ENCODE data around the gene ITGAD. TPM values are rescaled to one million over a fixed set of nuclear protein-coding genes. Genes with fewer than 3 reads are reported as not detected.
A peak's percentile ranks its signal among the peaks of the same experiment; 100 is the strongest.

Gene ITGAD
- total and polyA plus RNA-seq, 2 of the 13 experiments (the other 11 are each of a cell fraction or from before 2014, with no cell fraction given), result not detected

DNA sequence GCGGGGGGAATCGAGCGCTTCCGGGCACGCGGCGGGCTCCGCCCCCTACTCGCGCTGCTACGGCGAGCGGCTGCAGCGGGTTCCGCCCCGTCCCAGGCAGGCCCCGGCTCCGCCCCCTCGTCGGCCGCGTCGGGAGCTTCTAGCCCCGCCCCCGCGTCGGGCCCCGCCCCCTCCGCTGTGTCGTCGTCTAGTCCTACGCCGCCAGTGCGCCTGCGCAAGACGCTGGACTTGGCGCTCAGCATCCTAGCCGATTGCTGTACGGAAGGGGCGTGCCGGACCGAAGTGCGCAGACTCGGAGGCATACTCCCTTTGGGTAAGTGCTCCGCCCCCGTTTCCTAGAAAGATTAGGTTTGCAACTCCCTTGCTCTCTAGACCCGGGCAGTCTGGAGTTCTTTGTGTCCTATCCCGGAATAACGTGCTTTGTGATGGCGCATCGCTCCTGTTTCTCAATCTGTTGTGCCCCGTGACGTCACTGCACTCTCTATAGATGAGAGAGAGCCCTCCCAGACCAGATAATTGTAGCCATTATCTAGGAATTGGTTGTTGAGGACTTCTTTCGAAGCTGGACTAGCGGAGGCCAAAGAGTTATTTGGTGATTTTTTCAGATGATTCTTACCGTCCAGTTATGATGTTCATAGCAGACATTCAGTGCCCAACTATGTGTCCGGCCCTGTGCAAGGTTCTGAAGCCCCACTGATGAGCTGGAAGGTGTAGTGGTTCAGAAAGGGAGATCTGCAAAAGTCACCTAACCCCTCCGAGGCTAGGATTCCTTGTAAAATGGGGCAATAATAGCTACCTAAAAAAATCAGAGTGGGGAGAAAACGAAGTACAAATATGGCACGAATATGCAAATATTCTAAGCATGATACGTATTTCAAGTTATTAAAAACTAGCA lies 66.8 kb downstream of the ITGAD start (continued):
- TF ChIP-seq RERE (CRISPR knock-in tag; IDR thresholded peaks at IDR 0.05; ENCODE audit: low read depth) (no peak), CAMTA2 (CRISPR knock-in tag; IDR thresholded peaks at IDR 0.05; ENCODE audit: borderline replicate concordance) (no peak), ZNF724P (CRISPR knock-in tag; IDR thresholded peaks at IDR 0.05; ENCODE audit: borderline replicate concordance) (0 out of 2 replicates have a peak, but pooled peaks have one; percentile 15), IRX3 (CRISPR knock-in tag; IDR thresholded peaks at IDR 0.05; ENCODE audit: borderline replicate concordance, low read depth) (no peak), SRSF4 (IDR thresholded peaks at IDR 0.05; ENCODE audit: low read depth, low read length, poor library complexity, severe bottlenecking) (no peak), ZNF331 (CRISPR knock-in tag; IDR thresholded peaks at IDR 0.05) (no peak; the same call in 1 of the 2 replicates), PITX1 (CRISPR knock-in tag; IDR thresholded peaks at IDR 0.05) (no peak), MIER2 (CRISPR knock-in tag; IDR thresholded peaks at IDR 0.05) (no peak), DMAP1 (CRISPR knock-in tag; IDR thresholded peaks at IDR 0.05) (no peak), SIX4 (CRISPR knock-in tag; IDR thresholded peaks at IDR 0.05) (no peak), ELF1 (CRISPR knock-in tag; IDR thresholded peaks at IDR 0.05) (no peak)
- TF ChIP-seq, protein P1, sequence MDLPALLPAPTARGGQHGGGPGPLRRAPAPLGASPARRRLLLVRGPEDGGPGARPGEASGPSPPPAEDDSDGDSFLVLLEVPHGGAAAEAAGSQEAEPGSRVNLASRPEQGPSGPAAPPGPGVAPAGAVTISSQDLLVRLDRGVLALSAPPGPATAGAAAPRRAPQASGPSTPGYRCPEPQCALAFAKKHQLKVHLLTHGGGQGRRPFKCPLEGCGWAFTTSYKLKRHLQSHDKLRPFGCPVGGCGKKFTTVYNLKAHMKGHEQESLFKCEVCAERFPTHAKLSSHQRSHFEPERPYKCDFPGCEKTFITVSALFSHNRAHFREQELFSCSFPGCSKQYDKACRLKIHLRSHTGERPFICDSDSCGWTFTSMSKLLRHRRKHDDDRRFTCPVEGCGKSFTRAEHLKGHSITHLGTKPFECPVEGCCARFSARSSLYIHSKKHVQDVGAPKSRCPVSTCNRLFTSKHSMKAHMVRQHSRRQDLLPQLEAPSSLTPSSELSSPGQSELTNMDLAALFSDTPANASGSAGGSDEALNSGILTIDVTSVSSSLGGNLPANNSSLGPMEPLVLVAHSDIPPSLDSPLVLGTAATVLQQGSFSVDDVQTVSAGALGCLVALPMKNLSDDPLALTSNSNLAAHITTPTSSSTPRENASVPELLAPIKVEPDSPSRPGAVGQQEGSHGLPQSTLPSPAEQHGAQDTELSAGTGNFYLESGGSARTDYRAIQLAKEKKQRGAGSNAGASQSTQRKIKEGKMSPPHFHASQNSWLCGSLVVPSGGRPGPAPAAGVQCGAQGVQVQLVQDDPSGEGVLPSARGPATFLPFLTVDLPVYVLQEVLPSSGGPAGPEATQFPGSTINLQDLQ (CRISPR knock-in tag; IDR thresholded peaks at IDR 0.05), result no peak
- TF ChIP-seq, protein P2, sequence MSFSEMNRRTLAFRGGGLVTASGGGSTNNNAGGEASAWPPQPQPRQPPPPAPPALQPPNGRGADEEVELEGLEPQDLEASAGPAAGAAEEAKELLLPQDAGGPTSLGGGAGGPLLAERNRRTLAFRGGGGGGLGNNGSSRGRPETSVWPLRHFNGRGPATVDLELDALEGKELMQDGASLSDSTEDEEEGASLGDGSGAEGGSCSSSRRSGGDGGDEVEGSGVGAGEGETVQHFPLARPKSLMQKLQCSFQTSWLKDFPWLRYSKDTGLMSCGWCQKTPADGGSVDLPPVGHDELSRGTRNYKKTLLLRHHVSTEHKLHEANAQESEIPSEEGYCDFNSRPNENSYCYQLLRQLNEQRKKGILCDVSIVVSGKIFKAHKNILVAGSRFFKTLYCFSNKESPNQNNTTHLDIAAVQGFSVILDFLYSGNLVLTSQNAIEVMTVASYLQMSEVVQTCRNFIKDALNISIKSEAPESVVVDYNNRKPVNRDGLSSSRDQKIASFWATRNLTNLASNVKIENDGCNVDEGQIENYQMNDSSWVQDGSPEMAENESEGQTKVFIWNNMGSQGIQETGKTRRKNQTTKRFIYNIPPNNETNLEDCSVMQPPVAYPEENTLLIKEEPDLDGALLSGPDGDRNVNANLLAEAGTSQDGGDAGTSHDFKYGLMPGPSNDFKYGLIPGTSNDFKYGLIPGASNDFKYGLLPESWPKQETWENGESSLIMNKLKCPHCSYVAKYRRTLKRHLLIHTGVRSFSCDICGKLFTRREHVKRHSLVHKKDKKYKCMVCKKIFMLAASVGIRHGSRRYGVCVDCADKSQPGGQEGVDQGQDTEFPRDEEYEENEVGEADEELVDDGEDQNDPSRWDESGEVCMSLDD (CRISPR knock-in tag; IDR thresholded peaks at IDR 0.05; ENCODE audit: borderline replicate concordance), result no peak
- TF ChIP-seq, protein P3, sequence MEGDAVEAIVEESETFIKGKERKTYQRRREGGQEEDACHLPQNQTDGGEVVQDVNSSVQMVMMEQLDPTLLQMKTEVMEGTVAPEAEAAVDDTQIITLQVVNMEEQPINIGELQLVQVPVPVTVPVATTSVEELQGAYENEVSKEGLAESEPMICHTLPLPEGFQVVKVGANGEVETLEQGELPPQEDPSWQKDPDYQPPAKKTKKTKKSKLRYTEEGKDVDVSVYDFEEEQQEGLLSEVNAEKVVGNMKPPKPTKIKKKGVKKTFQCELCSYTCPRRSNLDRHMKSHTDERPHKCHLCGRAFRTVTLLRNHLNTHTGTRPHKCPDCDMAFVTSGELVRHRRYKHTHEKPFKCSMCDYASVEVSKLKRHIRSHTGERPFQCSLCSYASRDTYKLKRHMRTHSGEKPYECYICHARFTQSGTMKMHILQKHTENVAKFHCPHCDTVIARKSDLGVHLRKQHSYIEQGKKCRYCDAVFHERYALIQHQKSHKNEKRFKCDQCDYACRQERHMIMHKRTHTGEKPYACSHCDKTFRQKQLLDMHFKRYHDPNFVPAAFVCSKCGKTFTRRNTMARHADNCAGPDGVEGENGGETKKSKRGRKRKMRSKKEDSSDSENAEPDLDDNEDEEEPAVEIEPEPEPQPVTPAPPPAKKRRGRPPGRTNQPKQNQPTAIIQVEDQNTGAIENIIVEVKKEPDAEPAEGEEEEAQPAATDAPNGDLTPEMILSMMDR (CRISPR knock-in tag; IDR thresholded peaks at IDR 0.05), result no peak

All from HepG2 (cell line).